HG02973 (cell line): ENCODE results near the gene MICU1.
"Not testable (repeated sequence)": the region's sequence is repeated elsewhere in the genome, so short reads cannot be mapped to it uniquely, and the experiment has no call there.

Source experiments
- ATAC-seq: cut with Tn5 transposase; IDR thresholded peaks from one replicate; pipeline ENCODE4 v1.9.1; 2021; ENCODE audit warnings: moderate library complexity; ENCODE audit not compliant: unreplicated experiment

The MICU1 gene

GRCh38 chr10:72625608-72626443 is at the start of gene MICU1:
Gene MICU1, minus strand, starts transcription at chr10:72626079. Its CDS starts 59,286 bp downstream, at chr10:72566793.
- peak; percentile 86 for ATAC-seq

GRCh38 chr10:72674174-72674573 is 48.3 kb upstream of the MICU1 start:
- ATAC-seq, result not testable (repeated sequence)

GRCh38 chr10:72673280-72673679 is 47.4 kb upstream of the MICU1 start:
- no peak for ATAC-seq

- ATAC-seq, result no peak
Measured at GRCh38 chr10:72667207-72667864, 41.5 kb upstream of the MICU1 start.

GRCh38 chr10:72665925-72666324 is 40.0 kb upstream of the MICU1 start:
- no peak for ATAC-seq

GRCh38 chr10:72663971-72664370 is 38.1 kb upstream of the MICU1 start:
- no peak for ATAC-seq

- no peak for ATAC-seq
Measured at GRCh38 chr10:72661431-72661830, 35.6 kb upstream of the MICU1 start.

GRCh38 chr10:72660220-72660619 is 34.3 kb upstream of the MICU1 start:
- ATAC-seq, result no peak

GRCh38 chr10:72659694-72660093 is 33.8 kb upstream of the MICU1 start:
- no peak for ATAC-seq

- no peak for ATAC-seq
Measured at GRCh38 chr10:72658696-72659400, 33.0 kb upstream of the MICU1 start.

- no peak for ATAC-seq
Measured at GRCh38 chr10:72654720-72655119, 28.8 kb upstream of the MICU1 start.

GRCh38 chr10:72653383-72654096 is 27.7 kb upstream of the MICU1 start:
- ATAC-seq, result no peak

- ATAC-seq, result no peak
Measured at GRCh38 chr10:72649291-72649690, 23.4 kb upstream of the MICU1 start.

GRCh38 chr10:72648301-72648700 is 22.4 kb upstream of the MICU1 start:
- ATAC-seq, result no peak

- not testable (repeated sequence) for ATAC-seq
Measured at GRCh38 chr10:72646971-72647370, 21.1 kb upstream of the MICU1 start.

GRCh38 chr10:72645263-72645858 is 19.5 kb upstream of the MICU1 start:
- ATAC-seq, result no peak

GRCh38 chr10:72642318-72642717 is 16.4 kb upstream of the MICU1 start:
- ATAC-seq, result no peak

GRCh38 chr10:72639441-72639873 is 13.6 kb upstream of the MICU1 start:
- no peak for ATAC-seq

GRCh38 chr10:72638586-72639440 is 12.9 kb upstream of the MICU1 start:
- ATAC-seq, result no peak

- ATAC-seq, result no peak
Measured at GRCh38 chr10:72637398-72637857, 11.5 kb upstream of the MICU1 start.
